NOMO-1 treated with dmso at 0.1 percent for 144 hours (cell line): ENCODE results near the gene OR52H1.
"Not testable (repeated sequence)": the region's sequence is repeated elsewhere in the genome, so short reads cannot be mapped to it uniquely, and the experiment has no call there.

ENCODE experiments used
- DNase-seq: peaks from one replicate; lab custom pipeline; 2025; ENCODE audit not compliant: unreplicated experiment; lab: John Stamatoyannopoulos, UW

OR52H1 gene

GRCh38 chr11:5548440-5548839 is at the start of gene OR52H1:
Gene OR52H1 (minus strand): TSS chr11:5548540. CDS start chr11:5545505, 3,035 bp downstream.
- DNase-seq: no peak

- DNase-seq: no peak
Measured at GRCh38 chr11:5597953-5598352, 49.6 kb upstream of the OR52H1 start.

GRCh38 chr11:5596607-5597201 is 48.4 kb upstream of the OR52H1 start, which contains the start of gene TRIM6:
Gene TRIM6 (plus strand): TSS chr11:5596637. CDS start chr11:5596898, 261 bp downstream.
- DNase-seq: peak; percentile 24

GRCh38 chr11:5593146-5593545 is 44.8 kb upstream of the OR52H1 start:
- no peak for DNase-seq

GRCh38 chr11:5592615-5593014 is 44.3 kb upstream of the OR52H1 start:
- no peak for DNase-seq

- DNase-seq: no peak
Measured at GRCh38 chr11:5591613-5592012, 43.3 kb upstream of the OR52H1 start.

- DNase-seq: not testable (repeated sequence)
Measured at GRCh38 chr11:5589906-5590305, 41.6 kb upstream of the OR52H1 start.

GRCh38 chr11:5584458-5584857 is 36.1 kb upstream of the OR52H1 start:
- not testable (repeated sequence) for DNase-seq

- no peak for DNase-seq
Measured at GRCh38 chr11:5581014-5581413, 32.7 kb upstream of the OR52H1 start.

- no peak for DNase-seq
Measured at GRCh38 chr11:5580577-5580976, 32.2 kb upstream of the OR52H1 start, which contains the start of gene OR52B6. Gene OR52B6 (plus strand): TSS chr11:5580877. CDS start chr11:5580877, 0 bp downstream.

GRCh38 chr11:5577101-5577500 is 28.8 kb upstream of the OR52H1 start:
- no peak for DNase-seq

- DNase-seq: no peak
Measured at GRCh38 chr11:5575152-5575551, 26.8 kb upstream of the OR52H1 start.

- DNase-seq: no peak
Measured at GRCh38 chr11:5574654-5575053, 26.3 kb upstream of the OR52H1 start.

- no peak for DNase-seq
Measured at GRCh38 chr11:5564259-5565019, 16.1 kb upstream of the OR52H1 start.

- DNase-seq: no peak
Measured at GRCh38 chr11:5557751-5558150, 9.4 kb upstream of the OR52H1 start.

GRCh38 chr11:5556596-5557188 is 8.4 kb upstream of the OR52H1 start:
- DNase-seq: no peak

- no peak for DNase-seq
Measured at GRCh38 chr11:5553343-5553742, 5.0 kb upstream of the OR52H1 start.

GRCh38 chr11:5550440-5551095 is 2.2 kb upstream of the OR52H1 start:
- DNase-seq: no peak

GRCh38 chr11:5547982-5548381 is 358 bp downstream of the OR52H1 start:
- no peak for DNase-seq

GRCh38 chr11:5546457-5546856 is 1.9 kb downstream of the OR52H1 start:
- no peak for DNase-seq

- DNase-seq: no peak
Measured at GRCh38 chr11:5541427-5541826, 6.9 kb downstream of the OR52H1 start.

GRCh38 chr11:5536482-5536881 is 11.9 kb downstream of the OR52H1 start:
- no peak for DNase-seq
